Measurements from ENCODE around the gene E4F1.
"Not testable (repeated sequence)": the region's sequence is repeated elsewhere in the genome, so short reads cannot be mapped to it uniquely, and the experiment has no call there.

E4F1 gene

GRCh38 chr16:2251296-2252111, 28.1 kb downstream of the E4F1 start, which contains the start of gene ECI1:
ECI1 (minus strand) TSS chr16:2251587; CDS start chr16:2251566, 21 bp downstream.
- DNase-seq = peak; percentile 85

- no peak for DNase-seq
Observed at GRCh38 chr16:2252806-2253148, 29.4 kb downstream of the E4F1 start.

- no peak for DNase-seq
Observed at GRCh38 chr16:2253293-2253692, 29.9 kb downstream of the E4F1 start.

- DNase-seq = no peak
Observed at GRCh38 chr16:2256531-2257140, 33.2 kb downstream of the E4F1 start.

- no peak for DNase-seq
Observed at GRCh38 chr16:2257726-2258125, 34.3 kb downstream of the E4F1 start.

GRCh38 chr16:2258530-2258929, 35.1 kb downstream of the E4F1 start:
- not testable (repeated sequence) for DNase-seq

- DNase-seq = no peak
Observed at GRCh38 chr16:2260250-2260649, 36.9 kb downstream of the E4F1 start.

- not testable (repeated sequence) for DNase-seq
Observed at GRCh38 chr16:2263026-2263425, 39.6 kb downstream of the E4F1 start.

GRCh38 chr16:2266887-2267286, 43.5 kb downstream of the E4F1 start:
- not testable (repeated sequence) for DNase-seq

- DNase-seq = peak; percentile 77
Observed at GRCh38 chr16:2267505-2267912, 44.1 kb downstream of the E4F1 start.

GRCh38 chr16:2267913-2268666, 44.7 kb downstream of the E4F1 start, which contains the start of gene RNPS1:
RNPS1 (minus strand) TSS chr16:2268126; CDS start chr16:2264643, 3,483 bp downstream.
- peak; percentile 91 for DNase-seq

- DNase-seq = no peak
Observed at GRCh38 chr16:2270070-2270462, 46.7 kb downstream of the E4F1 start.

- no peak for DNase-seq
Observed at GRCh38 chr16:2270588-2271470, 47.4 kb downstream of the E4F1 start.

- DNase-seq = no peak
Observed at GRCh38 chr16:2271848-2272461, 48.6 kb downstream of the E4F1 start.

- DNase-seq = no peak
Observed at GRCh38 chr16:2273484-2273883, 50.1 kb downstream of the E4F1 start.

- DNase-seq = no peak
Observed at GRCh38 chr16:2273931-2274330, 50.5 kb downstream of the E4F1 start.

GRCh38 chr16:2275476-2276367, 52.3 kb downstream of the E4F1 start:
- no peak for DNase-seq

GRCh38 chr16:2276368-2277195, 53.2 kb downstream of the E4F1 start:
- DNase-seq = no peak

GRCh38 chr16:2277466-2278271, 54.3 kb downstream of the E4F1 start:
- DNase-seq = no peak
